Cardiac fibroblast (primary cell): ENCODE results near the gene ROBO1.

Experiments
- DNase-seq, 2 donors: peaks; one replicate each; pipeline versions ENCODE4 v3.0.0 to v3.0.0-alpha.2; 2010; ENCODE audit warnings: low read depth in 2 of 2
- H3K4me3 ChIP-seq, 2 donors: replicated peaks in 1 of 2; 1 replicate in 1 of 2; 2 replicates in 1 of 2; pipeline ENCODE4 v1.5.1; 2011; ENCODE audit warnings: low read depth in 2 of 2, low read length in 2 of 2, mild to moderate bottlenecking in 2 of 2, moderate library complexity in 1 of 2
- TF ChIP-seq, protein P1 (sequence below): IDR thresholded peaks from one replicate; pipeline ENCODE4 v1.5.1; 2011; ENCODE audit warnings: low read depth, mild to moderate bottlenecking, low read length, inconsistent platforms

The ROBO1 gene

DNA sequence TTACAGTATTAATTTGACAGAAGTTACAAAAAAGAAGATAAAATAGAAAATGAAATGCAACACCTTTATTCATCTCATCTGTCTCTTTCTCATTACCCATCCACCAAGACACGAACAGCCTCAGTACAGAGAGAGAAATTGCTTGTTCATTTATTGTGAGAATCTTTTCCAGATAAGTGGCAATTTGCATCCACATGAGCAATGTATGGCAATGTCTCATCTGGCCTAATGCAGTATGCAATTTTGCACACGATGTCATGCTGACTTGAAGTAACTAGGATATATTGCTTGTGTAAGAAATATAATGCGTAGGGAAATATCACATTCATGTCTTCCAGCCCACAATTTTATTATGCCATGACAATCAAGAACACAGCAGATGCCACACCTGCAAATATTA lies 866.9 kb downstream of the ROBO1 start:
- TF ChIP-seq, protein P1, sequence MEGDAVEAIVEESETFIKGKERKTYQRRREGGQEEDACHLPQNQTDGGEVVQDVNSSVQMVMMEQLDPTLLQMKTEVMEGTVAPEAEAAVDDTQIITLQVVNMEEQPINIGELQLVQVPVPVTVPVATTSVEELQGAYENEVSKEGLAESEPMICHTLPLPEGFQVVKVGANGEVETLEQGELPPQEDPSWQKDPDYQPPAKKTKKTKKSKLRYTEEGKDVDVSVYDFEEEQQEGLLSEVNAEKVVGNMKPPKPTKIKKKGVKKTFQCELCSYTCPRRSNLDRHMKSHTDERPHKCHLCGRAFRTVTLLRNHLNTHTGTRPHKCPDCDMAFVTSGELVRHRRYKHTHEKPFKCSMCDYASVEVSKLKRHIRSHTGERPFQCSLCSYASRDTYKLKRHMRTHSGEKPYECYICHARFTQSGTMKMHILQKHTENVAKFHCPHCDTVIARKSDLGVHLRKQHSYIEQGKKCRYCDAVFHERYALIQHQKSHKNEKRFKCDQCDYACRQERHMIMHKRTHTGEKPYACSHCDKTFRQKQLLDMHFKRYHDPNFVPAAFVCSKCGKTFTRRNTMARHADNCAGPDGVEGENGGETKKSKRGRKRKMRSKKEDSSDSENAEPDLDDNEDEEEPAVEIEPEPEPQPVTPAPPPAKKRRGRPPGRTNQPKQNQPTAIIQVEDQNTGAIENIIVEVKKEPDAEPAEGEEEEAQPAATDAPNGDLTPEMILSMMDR = no peak
- no peak overlapping the region for H3K4me3 ChIP-seq
- DNase-seq = no peak

DNA sequence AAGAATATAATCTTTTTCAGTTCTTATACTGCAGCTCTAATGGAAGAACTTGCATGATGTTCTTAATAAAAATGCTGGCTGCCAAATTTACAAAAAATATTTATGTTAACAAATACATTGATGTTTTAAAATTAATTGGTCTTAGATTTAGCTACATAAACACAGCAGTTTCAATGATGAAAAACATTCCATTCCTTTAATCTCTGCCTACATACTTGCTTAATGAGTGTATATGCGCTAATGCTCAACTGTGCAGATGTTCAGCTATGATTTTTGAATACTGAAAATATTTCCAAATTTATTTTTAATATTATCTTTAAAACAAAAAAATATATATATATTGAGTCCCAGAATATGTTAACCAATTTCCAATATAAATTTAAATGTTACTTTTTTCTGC lies 867.4 kb downstream of the ROBO1 start:
- no peak overlapping the region for H3K4me3 ChIP-seq
- TF ChIP-seq, protein P1 = no peak
- peak in 1 of 2 donors; percentile 52 for DNase-seq

DNA sequence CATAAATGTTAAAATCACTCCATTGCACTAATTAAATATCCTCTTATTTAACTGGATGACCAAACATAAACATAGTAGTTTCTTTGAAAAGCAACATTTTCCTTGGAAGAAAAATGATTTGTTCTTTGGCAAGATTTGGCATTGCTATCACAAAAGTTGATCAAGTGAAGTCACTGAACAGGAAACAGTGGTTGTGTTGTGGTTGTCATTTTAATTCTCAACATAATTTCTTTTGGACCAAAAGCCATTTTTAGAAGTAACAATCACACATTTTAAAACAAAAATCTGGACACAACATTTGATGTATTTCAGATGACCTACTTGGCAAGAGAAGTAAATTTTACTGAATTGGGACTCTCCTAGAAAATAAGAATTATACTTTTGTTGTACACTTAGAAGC lies 872.3 kb downstream of the ROBO1 start:
- no peak overlapping the region for H3K4me3 ChIP-seq
- TF ChIP-seq, protein P1 = no peak
- peak; percentile 53 to 54 for DNase-seq

DNA sequence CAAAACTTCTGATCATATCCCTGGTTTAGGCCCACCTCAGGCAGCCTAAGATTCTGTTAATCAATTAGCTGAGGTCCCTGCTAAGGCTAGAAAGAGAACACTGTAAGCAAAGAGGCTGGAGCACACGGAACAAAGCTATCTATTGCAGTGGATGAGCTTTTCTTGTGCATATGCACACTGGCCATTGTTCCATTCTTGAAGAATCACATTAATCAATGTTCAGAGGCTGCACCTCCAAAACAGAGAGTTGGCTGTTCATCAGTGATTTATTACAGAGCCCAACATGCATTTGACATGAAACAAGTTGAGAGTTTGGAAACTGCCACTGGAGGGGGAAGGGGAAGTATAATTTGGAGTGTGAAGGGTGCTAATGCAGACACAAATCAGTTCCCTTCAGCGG lies 873.0 kb downstream of the ROBO1 start:
- TF ChIP-seq, protein P1 = no peak
- no peak for DNase-seq

DNA sequence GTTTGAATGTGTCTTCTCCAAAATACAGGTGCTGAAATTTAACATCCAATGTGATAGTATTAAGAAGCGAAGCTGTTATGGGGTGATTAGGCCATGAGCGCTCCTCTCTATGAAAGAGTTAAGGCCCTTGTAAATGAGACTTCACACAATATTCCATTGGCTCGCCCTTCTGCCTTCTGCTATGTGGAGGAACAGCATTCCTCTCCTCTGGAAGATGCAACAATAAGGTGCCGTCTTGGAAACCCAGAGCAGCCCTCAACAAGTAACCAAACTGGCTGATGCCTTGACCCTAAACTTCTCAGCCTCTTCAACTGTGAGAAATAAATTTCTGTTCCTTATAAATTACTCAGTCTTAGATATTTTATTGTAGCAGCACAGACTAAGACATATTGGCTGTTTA lies 874.6 kb downstream of the ROBO1 start:
- H3K4me3 ChIP-seq = no peak overlapping the region
- TF ChIP-seq, protein P1 = no peak
- DNase-seq = no peak

More for the DNA sequence above, 873.0 kb downstream of the ROBO1 start:
- H3K4me3 ChIP-seq = no peak overlapping the region

DNA sequence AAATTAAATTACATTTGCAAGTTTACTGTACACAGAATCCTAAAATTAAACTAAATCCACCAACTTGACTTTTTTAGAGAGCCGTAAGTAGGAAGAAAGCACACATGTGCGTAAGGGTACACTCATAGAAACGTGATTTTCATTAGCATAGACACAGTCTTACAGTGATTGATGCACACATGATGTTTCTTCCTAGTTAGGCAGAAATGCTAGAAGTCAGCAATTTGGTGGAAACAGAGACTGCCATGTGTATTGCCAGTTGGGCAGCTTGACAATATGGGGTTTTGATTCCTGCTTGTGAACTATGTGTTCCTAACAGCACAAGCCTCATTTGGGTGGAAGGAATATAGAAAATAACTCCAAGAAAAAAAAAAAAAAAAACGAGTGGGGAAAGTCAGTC lies 878.5 kb downstream of the ROBO1 start:
- DNase-seq = no peak
- no peak overlapping the region for H3K4me3 ChIP-seq
- TF ChIP-seq, protein P1 = no peak

DNA sequence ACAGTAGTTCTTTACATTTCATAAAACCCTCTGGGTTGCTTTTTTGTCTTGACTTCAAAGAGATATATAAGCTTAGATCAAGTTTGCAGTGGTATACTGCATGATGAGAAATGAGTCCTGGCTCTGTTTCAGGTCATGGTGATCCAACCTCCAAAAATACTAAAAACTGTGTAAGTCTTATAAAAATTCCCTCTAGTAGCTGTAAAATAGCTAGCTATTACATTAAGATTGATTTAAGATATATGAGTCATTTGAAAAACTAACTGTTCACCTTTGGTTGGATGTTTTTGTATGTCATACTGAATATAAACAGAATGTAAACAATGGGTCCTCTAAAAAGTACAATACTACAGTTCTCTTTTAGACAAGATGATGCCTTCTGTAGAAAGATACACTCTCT lies 879.2 kb downstream of the ROBO1 start:
- TF ChIP-seq, protein P1 = no peak
- DNase-seq = no peak
- no peak overlapping the region for H3K4me3 ChIP-seq
